ENCODE results near the gene CACNG3.

Gene CACNG3

GRCh38 chr16:24409045-24409444 lies 152.9 kb downstream of the CACNG3 start:
- no peak for DNase-seq
